Loucy (cell line): ENCODE measurements around the gene MPI.
A peak's percentile ranks its signal among the peaks of the same experiment; 100 is the strongest.

Source experiments
- H2AFZ ChIP-seq: fragments of 200-600 bp; sonication (generic); 2 replicates; pipeline ENCODE4 v1.6.0; 2016; ENCODE audit warnings: antibody characterized with exemption, mild to moderate bottlenecking, low read length, moderate library complexity
- H3F3A ChIP-seq: fragments of 200-600 bp; 2 replicates; pipeline ENCODE4 v1.6.0; 2016; ENCODE audit warnings: antibody characterized with exemption, low read depth, mild to moderate bottlenecking
- H3K27me3 ChIP-seq: fragments of 200-600 bp; sonication (generic); 2 replicates; pipeline ENCODE4 v1.6.1; 2014; ENCODE audit warnings: low read length, mild to moderate bottlenecking; ENCODE audit not compliant: insufficient read depth, poor library complexity, severe bottlenecking
- H3K36me3 ChIP-seq: fragments of 200-600 bp; sonication (generic); 2 replicates; pipeline ENCODE4 v1.6.1; 2016; ENCODE audit warnings: low read length; ENCODE audit not compliant: insufficient read depth
- H3K4me1 ChIP-seq: fragments of 200-600 bp; sonication (generic); 2 replicates; pipeline ENCODE4 v1.5.1; 2014; ENCODE audit warnings: low read length, mild to moderate bottlenecking; ENCODE audit not compliant: insufficient read depth, poor library complexity, severe bottlenecking
- H3K4me2 ChIP-seq: fragments of 200-600 bp; sonication (generic); 2 replicates; pipeline ENCODE4 v1.6.0; 2014; ENCODE audit warnings: antibody characterized with exemption, low read length, low read depth, mild to moderate bottlenecking; ENCODE audit not compliant: poor library complexity, severe bottlenecking
- H3K4me3 ChIP-seq: fragments of 200-600 bp; sonication (generic); 2 replicates; pipeline ENCODE4 v1.5.1; 2014; ENCODE audit warnings: low read length, mild to moderate bottlenecking, mixed read lengths; ENCODE audit not compliant: poor library complexity, severe bottlenecking
- H3K79me2 ChIP-seq: fragments of 200-600 bp; sonication (generic); 2 replicates; pipeline ENCODE4 v1.6.1; 2014; ENCODE audit warnings: low read length; ENCODE audit not compliant: insufficient read depth
- H3K9ac ChIP-seq: fragments of 200-600 bp; sonication (generic); 2 replicates; pipeline ENCODE4 v1.6.0; 2014; ENCODE audit warnings: mild to moderate bottlenecking, low read depth, low read length, moderate library complexity; ENCODE audit not compliant: poor library complexity, severe bottlenecking
- H3K9me2 ChIP-seq: fragments of 200-600 bp; sonication (generic); replicated peaks from 2 replicates; pipeline ENCODE4 v1.6.1; 2016; ENCODE audit warnings: low read depth, low read length, mixed read lengths
- H3K9me3 ChIP-seq: fragments of 200-600 bp; sonication (generic); 2 replicates; pipeline ENCODE4 v1.6.1; 2014; ENCODE audit warnings: mild to moderate bottlenecking, antibody characterized with exemption, low read length, low read depth; ENCODE audit not compliant: insufficient read depth
- H4K20me1 ChIP-seq: fragments of 200-600 bp; sonication (generic); 2 replicates; pipeline ENCODE4 v1.6.0; 2014; ENCODE audit warnings: antibody characterized with exemption, low read length, mild to moderate bottlenecking; ENCODE audit not compliant: insufficient read depth, poor library complexity, severe bottlenecking
- CTCF ChIP-seq: fragments of 200-600 bp; sonication (generic); conservative IDR thresholded peaks from 2 replicates; pipeline ENCODE4 v1.5.1; 2014; ENCODE audit warnings: mild to moderate bottlenecking, antibody characterized with exemption, low read length
- EZH2phosphoT487 ChIP-seq: fragments of 200-600 bp; IDR thresholded peaks from 2 replicates; pipeline ENCODE4 v1.6.1; 2018; ENCODE audit warnings: antibody characterized with exemption, mild to moderate bottlenecking, moderate library complexity, borderline replicate concordance

MPI gene

GRCh38 chr15:74872702-74873035 is 17.2 kb upstream of the MPI start:
- peaks cover 47% of the 10 kb centered on the region for H3K4me1 ChIP-seq
- H3K79me2 ChIP-seq: peaks cover 44% of the 10 kb centered on the region
- peak overlapping the region; percentile 99 for H3K4me3 ChIP-seq
- no peaks in the 10 kb centered on the region for H3K9me3 ChIP-seq
- no peaks in the 10 kb centered on the region for H3K36me3 ChIP-seq
- no peaks in the 10 kb centered on the region for H3K27me3 ChIP-seq
- peak overlapping the region; percentile 88 for H3K9ac ChIP-seq
- TF ChIP-seq EZH2phosphoT487 (no peak), CTCF (no peak)
- H4K20me1 ChIP-seq: peaks cover 30% of the 10 kb centered on the region
- no peaks in the 10 kb centered on the region for H3K9me2 ChIP-seq
- H3K4me2 ChIP-seq: peak overlapping the region; percentile 96
- peak overlapping the region; percentile 93 for H2AFZ ChIP-seq
- H3F3A ChIP-seq: peaks cover 24% of the 10 kb centered on the region

- Histone ChIP-seq H4K20me1 (peaks cover 28% of the 10 kb centered on the region), H3K9me3 (no peaks in the 10 kb centered on the region), H3K27me3 (no peaks in the 10 kb centered on the region), H3K9me2 (no peaks in the 10 kb centered on the region), H3K4me3 (peak within 1 kb of the TSS; percentile 99), H3K9ac (peak within 1 kb of the TSS; percentile 88), H3K79me2 (peaks cover 42% of the 10 kb centered on the region), H3K4me1 (peaks cover 42% of the 10 kb centered on the region), H3K4me2 (peak within 1 kb of the TSS; percentile 98), H3K36me3 (no peaks in the 10 kb centered on the region), H2AFZ (peak within 1 kb of the TSS; percentile 96), H3F3A (peaks cover 23% of the 10 kb centered on the region)
- TF ChIP-seq CTCF (no peak), EZH2phosphoT487 (no peak)
Observed at GRCh38 chr15:74873036-74873755, 16.6 kb upstream of the MPI start, which contains the start of gene SCAMP2. SCAMP2 (minus strand) TSS chr15:74873365; CDS start chr15:74873255, 110 bp downstream.

- H2AFZ ChIP-seq: peak overlapping the region; percentile 96
Observed at GRCh38 chr15:74873756-74874424, 16.0 kb upstream of the MPI start.

More at GRCh38 chr15:74873756-74874424, 16.0 kb upstream of the MPI start:
- Histone ChIP-seq H3K4me3 (peak overlapping the region; percentile 99), H3K9me2 (no peaks in the 10 kb centered on the region), H4K20me1 (peaks cover 28% of the 10 kb centered on the region), H3K9ac (peak overlapping the region; percentile 88), H3K9me3 (no peaks in the 10 kb centered on the region), H3K4me1 (peaks cover 35% of the 10 kb centered on the region), H3K36me3 (no peaks in the 10 kb centered on the region), H3K27me3 (no peaks in the 10 kb centered on the region), H3F3A (peaks cover 18% of the 10 kb centered on the region), H3K4me2 (peak overlapping the region; percentile 98), H3K79me2 (peaks cover 40% of the 10 kb centered on the region)
- TF ChIP-seq CTCF (no peak), EZH2phosphoT487 (no peak)
